ENCODE data around the gene C12orf42.

DNA sequence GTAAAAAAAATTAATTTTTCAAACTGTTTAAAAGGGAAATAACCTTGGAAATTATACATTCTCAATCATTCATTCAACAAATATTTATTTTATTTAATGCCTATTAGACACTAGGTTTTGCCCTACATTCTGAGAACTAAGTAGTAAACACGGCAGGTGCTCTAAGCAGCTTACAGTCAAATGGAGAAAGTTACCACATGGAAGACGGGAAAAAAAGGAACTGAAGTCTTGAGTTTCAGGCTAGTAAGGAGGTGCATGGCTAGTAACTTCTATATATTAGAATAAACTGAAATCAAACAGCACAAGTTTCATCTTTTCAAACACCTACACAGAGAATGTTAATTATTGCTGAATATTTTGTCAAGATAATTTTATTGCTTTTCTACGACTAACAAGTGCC, 52.9 kb downstream of the C12orf42 start:
- TF ChIP-seq CTCF (IDR thresholded peaks at IDR 0.05) (no peak), POLR2A (IDR thresholded peaks at IDR 0.05) (no peak)

Data from sigmoid colon (tissue), 3 donors.